DOHH2 (cell line): ENCODE data around the gene FOXK1.

Source experiments
- H3F3A ChIP-seq: fragments of 200-600 bp; sonication (generic), shearing (Covaris generic); 2 replicates; pipeline ENCODE4 v1.6.0; 2016; ENCODE audit warnings: antibody characterized with exemption, mild to moderate bottlenecking; ENCODE audit not compliant: control insufficient read depth, insufficient read depth
- H3K27ac ChIP-seq: fragments of 200-600 bp; sonication (generic); 2 replicates; pipeline ENCODE4 v1.5.1; 2014; ENCODE audit warnings: low read depth, mild to moderate bottlenecking, low read length, moderate library complexity
- H3K27me3 ChIP-seq: fragments of 200-600 bp; sonication (generic); 2 replicates; pipeline ENCODE4 v1.6.1; 2014; ENCODE audit warnings: mild to moderate bottlenecking, low read length, mixed read lengths; ENCODE audit not compliant: control insufficient read depth
- H3K36me3 ChIP-seq: fragments of 200-600 bp; sonication (generic); 2 replicates; pipeline ENCODE4 v1.6.1; 2014; ENCODE audit warnings: mild to moderate bottlenecking, low read length, moderate library complexity, mixed read lengths; ENCODE audit not compliant: control insufficient read depth
- H3K4me1 ChIP-seq: fragments of 200-600 bp; sonication (generic); 2 replicates; pipeline ENCODE4 v1.6.1; 2014; ENCODE audit warnings: mild to moderate bottlenecking, low read length, mixed read lengths; ENCODE audit not compliant: control insufficient read depth
- H3K4me2 ChIP-seq: fragments of 200-600 bp; sonication (generic); 2 replicates; pipeline ENCODE4 v1.6.0; 2014; ENCODE audit warnings: mild to moderate bottlenecking, low read length, moderate library complexity
- H3K4me3 ChIP-seq: fragments of 200-600 bp; sonication (generic); 2 replicates; pipeline ENCODE4 v1.5.1; 2014; ENCODE audit warnings: mild to moderate bottlenecking, low read length, mixed read lengths
- H3K79me2 ChIP-seq: fragments of 200-600 bp; sonication (generic); 2 replicates; pipeline ENCODE4 v1.6.1; 2014; ENCODE audit warnings: mild to moderate bottlenecking, low read length, mixed read lengths; ENCODE audit not compliant: control insufficient read depth
- H3K9me2 ChIP-seq: fragments of 200-600 bp; sonication (generic); replicated peaks from 2 replicates; pipeline ENCODE4 v1.6.1; 2014; ENCODE audit warnings: mild to moderate bottlenecking, low read length, mixed read lengths; ENCODE audit not compliant: control insufficient read depth
- H3K9me3 ChIP-seq: fragments of 200-600 bp; sonication (generic); 2 replicates; pipeline ENCODE4 v1.6.1; 2014; ENCODE audit warnings: antibody characterized with exemption, low read length, mixed read lengths; ENCODE audit not compliant: control insufficient read depth, insufficient read depth
- H4K20me1 ChIP-seq: fragments of 200-600 bp; sonication (generic); 2 replicates; pipeline ENCODE4 v1.6.0; 2014; ENCODE audit warnings: low read depth, mild to moderate bottlenecking, antibody characterized with exemption, low read length, moderate library complexity; ENCODE audit not compliant: control insufficient read depth, insufficient read depth
- EZH2phosphoT487 ChIP-seq: fragments of 200-600 bp; sonication (generic); IDR thresholded peaks from 2 replicates; pipeline ENCODE4 v1.6.1; 2017; ENCODE audit warnings: borderline replicate concordance, mild to moderate bottlenecking, antibody characterized with exemption, low read length, moderate library complexity, mixed read lengths
- TF ChIP-seq, protein P1 (sequence below): fragments of 200-600 bp; sonication (generic); IDR thresholded peaks from one replicate; pipeline ENCODE4 v1.5.1; 2014; ENCODE audit warnings: antibody characterized with exemption, mild to moderate bottlenecking, low read depth, low read length; ENCODE audit not compliant: poor library complexity, severe bottlenecking

Gene FOXK1

DNA sequence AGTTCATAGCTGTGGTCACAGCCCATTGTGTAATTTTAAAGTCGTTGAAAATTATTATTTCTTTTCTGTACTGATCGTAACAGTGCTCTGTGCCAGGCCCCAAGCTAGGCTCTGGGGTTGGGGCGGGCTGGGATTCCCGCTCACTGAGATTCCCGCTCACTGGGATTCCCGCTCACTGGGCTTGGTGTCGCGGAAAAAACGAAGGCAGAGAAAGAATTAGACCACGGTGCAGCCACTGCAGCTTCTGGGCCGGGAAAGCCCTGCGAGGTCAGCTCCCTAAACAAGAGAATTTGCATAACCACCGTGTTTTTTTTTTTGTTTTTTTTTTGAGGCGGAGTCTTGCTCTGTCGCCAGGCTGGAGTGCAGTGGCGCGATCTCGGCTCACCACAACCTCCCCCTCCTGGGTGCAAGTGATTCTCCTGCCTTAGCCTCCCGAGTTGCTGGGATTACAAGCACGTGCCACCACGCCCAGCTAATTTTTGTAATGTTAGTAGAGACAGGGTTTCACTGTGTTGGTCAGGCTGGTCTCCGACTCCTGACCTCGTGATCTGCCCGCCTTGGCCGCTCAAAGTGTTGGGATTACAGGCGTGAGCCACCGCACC is 31.2 kb downstream of the FOXK1 start:
- Histone ChIP-seq H3K27ac (peak overlapping the region; percentile 58), H3K27me3 (no peaks in the 10 kb centered on the region), H4K20me1 (peaks cover 27% of the 10 kb centered on the region; the same call in 1 of the 2 replicates), H3K4me3 (peak overlapping the region; percentile 68), H3K79me2 (peaks cover 97% of the 10 kb centered on the region), H3K9me2 (no peaks in the 10 kb centered on the region), H3K9me3 (no peaks in the 10 kb centered on the region), H3K4me2 (peak overlapping the region; percentile 76), H3F3A (peaks cover 7% of the 10 kb centered on the region), H3K36me3 (peaks cover 31% of the 10 kb centered on the region), H3K4me1 (peaks cover 38% of the 10 kb centered on the region)
- TF ChIP-seq, protein P1, sequence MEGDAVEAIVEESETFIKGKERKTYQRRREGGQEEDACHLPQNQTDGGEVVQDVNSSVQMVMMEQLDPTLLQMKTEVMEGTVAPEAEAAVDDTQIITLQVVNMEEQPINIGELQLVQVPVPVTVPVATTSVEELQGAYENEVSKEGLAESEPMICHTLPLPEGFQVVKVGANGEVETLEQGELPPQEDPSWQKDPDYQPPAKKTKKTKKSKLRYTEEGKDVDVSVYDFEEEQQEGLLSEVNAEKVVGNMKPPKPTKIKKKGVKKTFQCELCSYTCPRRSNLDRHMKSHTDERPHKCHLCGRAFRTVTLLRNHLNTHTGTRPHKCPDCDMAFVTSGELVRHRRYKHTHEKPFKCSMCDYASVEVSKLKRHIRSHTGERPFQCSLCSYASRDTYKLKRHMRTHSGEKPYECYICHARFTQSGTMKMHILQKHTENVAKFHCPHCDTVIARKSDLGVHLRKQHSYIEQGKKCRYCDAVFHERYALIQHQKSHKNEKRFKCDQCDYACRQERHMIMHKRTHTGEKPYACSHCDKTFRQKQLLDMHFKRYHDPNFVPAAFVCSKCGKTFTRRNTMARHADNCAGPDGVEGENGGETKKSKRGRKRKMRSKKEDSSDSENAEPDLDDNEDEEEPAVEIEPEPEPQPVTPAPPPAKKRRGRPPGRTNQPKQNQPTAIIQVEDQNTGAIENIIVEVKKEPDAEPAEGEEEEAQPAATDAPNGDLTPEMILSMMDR: no peak
- no peak for TF ChIP-seq EZH2phosphoT487

DNA sequence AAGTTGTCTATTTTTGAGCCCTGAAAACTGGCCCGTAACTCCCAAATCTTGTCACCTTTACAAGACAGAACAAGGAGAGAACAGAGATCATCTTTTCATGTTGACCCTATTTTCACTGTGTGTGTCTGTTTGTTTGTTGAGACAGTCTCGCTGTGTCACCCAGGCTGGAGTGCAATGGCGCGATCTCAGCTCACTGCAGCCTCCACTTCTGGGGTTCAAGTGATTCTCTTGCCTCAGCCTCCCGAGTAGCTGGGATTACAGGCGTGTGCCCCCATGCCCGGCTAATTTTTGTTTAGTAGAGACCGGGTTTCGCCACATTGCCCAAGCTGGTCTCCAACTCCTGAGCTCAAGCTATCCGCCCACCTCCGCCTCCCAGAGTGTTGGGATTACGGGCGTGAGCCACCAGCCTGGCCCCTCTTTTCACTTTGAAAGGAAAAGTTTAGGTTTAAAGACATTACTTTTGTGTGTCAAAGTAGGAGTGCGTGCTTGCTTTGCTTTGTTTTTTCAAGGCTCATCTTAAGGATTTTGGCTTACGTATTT is 32.1 kb downstream of the FOXK1 start:
- Histone ChIP-seq H4K20me1 (peaks cover 25% of the 10 kb centered on the region; the same call in 1 of the 2 replicates), H3K79me2 (peaks cover 94% of the 10 kb centered on the region), H3K9me2 (no peaks in the 10 kb centered on the region), H3K36me3 (peaks cover 31% of the 10 kb centered on the region), H3K4me2 (no peak overlapping the region), H3K4me1 (peaks cover 38% of the 10 kb centered on the region), H3K4me3 (no peak overlapping the region), H3K27me3 (no peaks in the 10 kb centered on the region), H3K27ac (no peak overlapping the region), H3K9me3 (no peaks in the 10 kb centered on the region), H3F3A (peaks cover 7% of the 10 kb centered on the region)
- TF ChIP-seq, protein P1: no peak
- TF ChIP-seq EZH2phosphoT487: no peak

DNA sequence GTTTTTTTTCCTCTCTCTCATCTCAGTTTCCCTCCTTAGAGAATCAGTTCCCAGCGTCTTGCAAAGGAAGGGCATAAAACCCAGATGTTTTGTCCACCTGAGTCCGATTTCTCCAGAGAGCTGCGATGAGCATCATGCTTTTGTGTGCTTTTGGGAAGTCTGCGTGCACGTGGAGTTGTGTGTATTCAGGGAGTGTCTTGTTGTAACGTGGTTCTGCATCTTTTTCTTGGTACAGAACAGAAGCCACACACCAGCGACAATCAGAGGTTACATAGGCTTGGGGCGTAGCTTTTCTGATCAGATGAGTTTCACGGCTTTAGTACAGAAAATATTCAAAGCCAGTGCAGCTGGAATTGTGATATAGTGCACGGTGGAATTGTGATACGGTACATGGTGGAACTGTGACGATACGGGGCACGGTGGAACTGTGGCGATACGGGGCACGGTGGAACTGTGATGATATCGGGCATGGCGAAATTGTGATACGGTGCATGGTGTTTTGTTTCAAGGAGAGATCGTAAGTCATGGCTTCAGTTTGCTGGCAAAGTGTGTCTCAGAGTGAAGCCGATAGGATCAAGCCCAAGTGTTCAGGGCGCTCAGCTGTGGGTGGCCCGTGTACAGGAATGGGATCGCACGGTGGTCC is 32.8 kb downstream of the FOXK1 start:
- Histone ChIP-seq H3K9me3 (no peaks in the 10 kb centered on the region), H3K27me3 (no peaks in the 10 kb centered on the region), H3K4me3 (no peak overlapping the region), H3K4me1 (peaks cover 40% of the 10 kb centered on the region), H4K20me1 (peaks cover 18% of the 10 kb centered on the region; the same call in 1 of the 2 replicates), H3K79me2 (peaks cover 90% of the 10 kb centered on the region), H3K36me3 (peaks cover 31% of the 10 kb centered on the region), H3K9me2 (no peaks in the 10 kb centered on the region), H3K4me2 (no peak overlapping the region), H3K27ac (no peak overlapping the region), H3F3A (peaks cover 8% of the 10 kb centered on the region)
- TF ChIP-seq, protein P1: no peak
- TF ChIP-seq EZH2phosphoT487: no peak
